ENCODE results near the gene MTF2. TPM values are rescaled to one million over a fixed set of nuclear protein-coding genes. Genes with fewer than 3 reads are reported as not detected.

The MTF2 gene
- total and polyA plus RNA-seq, 9 of the 15 experiments (the other 6 are each of a cell fraction or from before 2014, with no cell fraction given), result 29.3 to 124 (median 57.7) TPM

GRCh38 chr1:93031711-93032110 lies 47.4 kb upstream of the MTF2 start (continued):
- TF ChIP-seq IRF9 (tag; IDR thresholded peaks at IDR 0.05), result no peak
- TF ChIP-seq ZNF253 (CRISPR knock-in tag; conservative IDR thresholded peaks at IDR 0.05), result no peak
- TF ChIP-seq EP300 (IDR thresholded peaks at IDR 0.05; ENCODE audit: low read length), result no peak
- no peak for TF ChIP-seq FOXO4 (CRISPR knock-in tag; IDR thresholded peaks at IDR 0.05)

- H3K4me1 ChIP-seq (replicated peaks in 1 of 2; ENCODE audit: control insufficient read depth in 2 of 2, insufficient read depth in 2 of 2, low read length in 2 of 2), result peaks cover 0 to 19% of the 10 kb centered on the region in 2 experiments
- POLR2A ChIA-PET, result interaction anchor here (0.9 to 1.2 kb wide), 2 partner anchors 12 to 38 kb away, joined by 3 to 4 read pairs; no protein-coding TSS in a partner anchor
- WGBS (ENCODE audit: insufficient coverage, low coverage, missing lambda C conversion rate), result 3% methylated on average over 5 of the region's 5 CpGs
- no peaks in the 10 kb centered on the region for H3K9me1 ChIP-seq (ENCODE audit: control insufficient read depth, insufficient read depth, low read length)
- FAIRE-seq (peak; percentile 85), ATAC-seq (peak; percentile 80), DNase-seq (ENCODE audit: extremely low read depth in 1 of 4, low spot score in 3 of 4) (peak; percentile 52 to 79 (median 64))
- BruUV-seq (replicated peaks), result no TSS peak
- peak overlapping the region; percentile 77; the same call in 1 of the 2 replicates for H2AFZ ChIP-seq (ENCODE audit: low read depth, low read length)
- no peaks in the 10 kb centered on the region for H3K36me3 ChIP-seq (ENCODE audit: control insufficient read depth, insufficient read depth, low read length)
- peak overlapping the region; percentile 58 for H3K4me2 ChIP-seq (ENCODE audit: insufficient read depth, low read length)
- no peaks in the 10 kb centered on the region for H3K79me2 ChIP-seq (ENCODE audit: control insufficient read depth, insufficient read depth, low read length)
- H3K27me3 ChIP-seq (ENCODE audit: control insufficient read depth in 2 of 2, insufficient read depth in 2 of 2, low read length in 2 of 2), result no peaks in the 10 kb centered on the region
- H3K27ac ChIP-seq (ENCODE audit: extremely low read depth, low read depth, low read length), result peak overlapping the region; percentile 60; the same call in 2 of the 3 replicates
- no peaks in the 10 kb centered on the region for H3K9me3 ChIP-seq (replicated peaks; ENCODE audit: control insufficient read depth, insufficient read depth, low read depth, low read length)
- CTCF ChIA-PET (ENCODE audit: low intra/inter-chr PET ratio), result no interaction called here
- H4K20me1 ChIP-seq (replicated peaks; ENCODE audit: control insufficient read depth, insufficient read depth, low read length), result no peaks in the 10 kb centered on the region
- H3K4me3 ChIP-seq, result no peak overlapping the region
- intact Hi-C loops (cut with micrococcal nuclease) (no loop called here), in situ Hi-C loops (cut with MboI) (no loop called here)
- H3K9ac ChIP-seq (ENCODE audit: insufficient read depth in 1 of 2, low read depth in 2 of 2, low read length in 2 of 2), result no peak overlapping the region
- TF ChIP-seq MNT (conservative IDR thresholded peaks at IDR 0.05), result no peak
- TF ChIP-seq OTX1 (CRISPR knock-in tag; IDR thresholded peaks at IDR 0.05), result no peak
- TF ChIP-seq RCOR1 (IDR thresholded peaks at IDR 0.05; ENCODE audit: borderline replicate concordance in 1 of 2, low read depth in 2 of 2, low read length in 2 of 2), result no peak
- no peak; the same call in 1 of the 2 replicates for TF ChIP-seq LEF1 (IDR thresholded peaks at IDR 0.05)
- no peak for TF ChIP-seq XRCC3 (IDR thresholded peaks at IDR 0.05)
- TF ChIP-seq TCF7L2 (IDR thresholded peaks at IDR 0.05; ENCODE audit: low read depth, low read length), result no peak
- TF ChIP-seq TAF7 (tag; IDR thresholded peaks at IDR 0.05), result peak; percentile 51; the same call in 1 of the 2 replicates
- no peak for TF ChIP-seq MAX (CRISPR knock-in tag; IDR thresholded peaks at IDR 0.05)
- TF ChIP-seq RAD51 (IDR thresholded peaks at IDR 0.05; ENCODE audit: borderline replicate concordance, low read depth), result no peak
- TF ChIP-seq NFXL1 (CRISPR knock-in tag; IDR thresholded peaks at IDR 0.05), result no peak
- TF ChIP-seq ZNF212 (CRISPR knock-in tag; IDR thresholded peaks at IDR 0.05), result no peak
- no peak for TF ChIP-seq ETV6 (IDR thresholded peaks at IDR 0.05; ENCODE audit: borderline replicate concordance in 1 of 2, low read depth in 2 of 2, low read length in 1 of 2)
- TF ChIP-seq ETV6 (CRISPR knock-in tag; IDR thresholded peaks at IDR 0.05; ENCODE audit: borderline replicate concordance), result no peak
- TF ChIP-seq SPI1 (IDR thresholded peaks at IDR 0.05; ENCODE audit: borderline replicate concordance, low read depth, low read length), result no peak
- no peak for TF ChIP-seq ETV1 (tag; conservative IDR thresholded peaks at IDR 0.05; ENCODE audit: low read depth)
- TF ChIP-seq ZNF778 (CRISPR knock-in tag; IDR thresholded peaks at IDR 0.05), result no peak
These were observed 46.1 kb upstream of the MTF2 start for GRCh38 chr1:93033029-93033428.

Data from K562 (cell line).